HEK293T (cell line): Measurements from ENCODE around the gene EMD.
"Not testable (repeated sequence)": the region's sequence is repeated elsewhere in the genome, so short reads cannot be mapped to it uniquely, and the experiment has no call there.

ENCODE experiments used
- CTCF ChIA-PET: fragments of 350-600 bp; formaldehyde crosslinking; extraction: SDS; loops from one replicate; lab custom pipeline; 2021; ENCODE audit warnings: antibody characterized with exemption, inconsistent platforms; lab: Yijun Ruan, JAX
- POLR2A ChIA-PET: fragments of 350-600 bp; formaldehyde crosslinking; extraction: SDS; loops from one replicate; lab custom pipeline; 2020; ENCODE audit warnings: antibody characterized with exemption, inconsistent platforms; lab: Yijun Ruan, JAX
- DNase-seq: peaks from one replicate; pipeline ENCODE4 v3.0.0; 2012; ENCODE audit warnings: mixed read lengths; ENCODE audit errors: extremely low spot score
- ARNT ChIP-seq: fragments of 450-650 bp; IDR thresholded peaks from 2 replicates; pipeline ENCODE4 v1.6.1; 2017; ENCODE audit warnings: mild to moderate bottlenecking
- BHLHE40 ChIP-seq: fragments of 450-650 bp; IDR thresholded peaks from 2 replicates; pipeline ENCODE4 v1.6.1; 2016; ENCODE audit warnings: mild to moderate bottlenecking, moderate library complexity, borderline replicate concordance
- CTBP1 ChIP-seq: fragments of 450-650 bp; IDR thresholded peaks from 2 replicates; pipeline ENCODE4 v1.6.1; 2016; ENCODE audit warnings: borderline replicate concordance
- ELF4 ChIP-seq: fragments of 450-650 bp; IDR thresholded peaks from 2 replicates; pipeline ENCODE4 v1.6.1; 2017; ENCODE audit warnings: antibody characterized with exemption
- FOXA1 ChIP-seq: fragments of 450-650 bp; IDR thresholded peaks from 2 replicates; pipeline ENCODE4 v1.6.1; 2016; ENCODE audit warnings: mild to moderate bottlenecking
- FOXK2 ChIP-seq: fragments of 450-650 bp; IDR thresholded peaks from 2 replicates; pipeline ENCODE4 v1.6.1; 2016; ENCODE audit warnings: mild to moderate bottlenecking
- FOXM1 ChIP-seq: fragments of 450-650 bp; IDR thresholded peaks from 2 replicates; pipeline ENCODE4 v1.6.1; 2017; ENCODE audit warnings: mild to moderate bottlenecking, borderline replicate concordance
- HDGF ChIP-seq: fragments of 450-650 bp; IDR thresholded peaks from 2 replicates; pipeline ENCODE4 v1.6.1; 2017; ENCODE audit warnings: antibody characterized with exemption, borderline replicate concordance
- L3MBTL2 ChIP-seq: fragments of 450-650 bp; conservative IDR thresholded peaks from 2 replicates; pipeline ENCODE4 v1.6.1; 2016; ENCODE audit warnings: mild to moderate bottlenecking
- LEF1 ChIP-seq: fragments of 450-650 bp; IDR thresholded peaks from 2 replicates; pipeline ENCODE4 v1.6.1; 2017; ENCODE audit warnings: mild to moderate bottlenecking, borderline replicate concordance
- NFRKB ChIP-seq: fragments of 450-650 bp; IDR thresholded peaks from 2 replicates; pipeline ENCODE4 v1.6.1; 2016; ENCODE audit warnings: mild to moderate bottlenecking, moderate library complexity
- PKNOX1 ChIP-seq: fragments of 450-650 bp; IDR thresholded peaks from 2 replicates; pipeline ENCODE4 v1.6.1; 2016
- SP1 ChIP-seq: fragments of 450-650 bp; IDR thresholded peaks from 2 replicates; pipeline ENCODE4 v1.6.1; 2017
- SUZ12 ChIP-seq: fragments of 450-650 bp; IDR thresholded peaks from 2 replicates; pipeline ENCODE4 v1.6.1; 2016; ENCODE audit warnings: mild to moderate bottlenecking
- TARDBP ChIP-seq: fragments of 450-650 bp; IDR thresholded peaks from 2 replicates; pipeline ENCODE4 v1.6.1; 2016
- ZNF384 ChIP-seq: fragments of 450-650 bp; IDR thresholded peaks from 2 replicates; pipeline ENCODE4 v1.6.1; 2016

Gene EMD

GRCh38 chrX:154398668-154399526 is 19.8 kb downstream of the EMD start:
- DNase-seq: peak; percentile 68
- ChIA-PET CTCF (interaction anchor here (0.5 to 2.3 kb wide), 9 partner anchors 8 to 133 kb away, joined by 3 to 8 read pairs (median 4); no protein-coding TSS in a partner anchor), POLR2A (interaction anchor here (0.6 to 4.8 kb wide), 29 partner anchors 10 to 365 kb away, joined by 3 to 40 read pairs (median 4); partner anchors contain the start of genes DNASE1L1, EMD, FLNA and LAGE3)
- TF ChIP-seq FOXK2 (no peak), ARNT (0 out of 2 replicates have a peak, but pooled peaks have one; percentile 17), ZNF384 (no peak), L3MBTL2 (peak; percentile 94), TARDBP (no peak)

- CTCF ChIA-PET: interaction anchor here (0.5 to 1.3 kb wide), 4 partner anchors 11 to 132 kb away, joined by 3 to 8 read pairs (median 3); no protein-coding TSS in a partner anchor
Measured at GRCh38 chrX:154399527-154400368, 20.7 kb downstream of the EMD start.

GRCh38 chrX:154400369-154400817 is 21.3 kb downstream of the EMD start:
- CTCF ChIA-PET, DNase-seq: not testable (repeated sequence)
- POLR2A ChIA-PET: interaction anchor here (0.7 to 4.8 kb wide), 6 partner anchors 9 to 133 kb away, joined by 3 to 40 read pairs (median 4); partner anchors contain the start of gene DNASE1L1

More at GRCh38 chrX:154399527-154400368, 20.7 kb downstream of the EMD start:
- POLR2A ChIA-PET: interaction anchor here (0.7 to 4.8 kb wide), 9 partner anchors 9 to 143 kb away, joined by 3 to 40 read pairs (median 4); partner anchors contain the start of gene DNASE1L1
- TF ChIP-seq LEF1 (no peak), BHLHE40 (no peak), SUZ12 (no peak), PKNOX1 (no peak), NFRKB (no peak), FOXK2 (no peak), ARNT (no peak), HDGF (no peak), L3MBTL2 (no peak), SP1 (no peak), TARDBP (no peak), CTBP1 (no peak), ZNF384 (no peak), FOXA1 (no peak), FOXM1 (no peak), ELF4 (no peak; the same call in 1 of the 2 replicates)
- no peak for DNase-seq

GRCh38 chrX:154401045-154401799 is 22.1 kb downstream of the EMD start:
- ChIA-PET POLR2A (interaction anchor here (1.7 to 4.8 kb wide), 4 partner anchors 8 to 126 kb away, joined by 5 to 40 read pairs (median 8); partner anchors contain the start of gene DNASE1L1), CTCF (no interaction called here)
- TF ChIP-seq ZNF384 (no peak), L3MBTL2 (peak; percentile 30; the same call in 1 of the 2 replicates), SP1 (no peak), LEF1 (no peak), NFRKB (0 out of 2 replicates have a peak, but pooled peaks have one; percentile 19), ARNT (no peak), ELF4 (peak; percentile 55), HDGF (no peak), FOXA1 (no peak), FOXK2 (no peak), BHLHE40 (0 out of 2 replicates have a peak, but pooled peaks have one; percentile 24), PKNOX1 (no peak), TARDBP (no peak), SUZ12 (no peak), FOXM1 (peak; percentile 5; the same call in 1 of the 2 replicates), CTBP1 (no peak)
- no peak for DNase-seq

- DNase-seq: no peak
- CTCF ChIA-PET: no interaction called here
- POLR2A ChIA-PET: interaction anchor here (0.6 to 2.5 kb wide), 4 partner anchors 9 to 130 kb away, joined by 3 to 9 read pairs (median 5); no protein-coding TSS in a partner anchor
- TF ChIP-seq ZNF384 (no peak), FOXK2 (no peak), FOXM1 (no peak), NFRKB (no peak), BHLHE40 (no peak), SP1 (no peak), ELF4 (peak; percentile 30; the same call in 1 of the 2 replicates), SUZ12 (no peak)
Measured at GRCh38 chrX:154401918-154402621, 23.0 kb downstream of the EMD start.
